ENCODE data around the gene ZPBP2. TPM values are rescaled to one million over a fixed set of nuclear protein-coding genes. Genes with fewer than 3 reads are reported as not detected.

Gene ZPBP2
- total and polyA plus RNA-seq, 9 of the 15 experiments (the other 6 are each of a cell fraction or from before 2014, with no cell fraction given), result not detected

- no peak for TF ChIP-seq FOXK2 (conservative IDR thresholded peaks at IDR 0.05 in 1 of 2, IDR thresholded peaks at IDR 0.05 in 1 of 2; ENCODE audit: low read depth in 2 of 2)
- TF ChIP-seq ELK3 (CRISPR knock-in tag; IDR thresholded peaks at IDR 0.05), result no peak
- no peak for TF ChIP-seq TGIF2 (CRISPR knock-in tag; IDR thresholded peaks at IDR 0.05)
- TF ChIP-seq ZKSCAN3 (CRISPR knock-in tag; IDR thresholded peaks at IDR 0.05), result no peak
- TF ChIP-seq IFI16 (CRISPR knock-in tag; IDR thresholded peaks at IDR 0.05), result no peak
- TF ChIP-seq TCFL5 (CRISPR knock-in tag; conservative IDR thresholded peaks at IDR 0.05), result no peak
- no peak for TF ChIP-seq DEAF1 (CRISPR knock-in tag; IDR thresholded peaks at IDR 0.05)
- TF ChIP-seq SAFB2 (IDR thresholded peaks at IDR 0.05; ENCODE audit: borderline replicate concordance, low read depth, low read length, severe bottlenecking), result no peak
- no peak for TF ChIP-seq GABPB2 (CRISPR knock-in tag; conservative IDR thresholded peaks at IDR 0.05)
These were observed 6.8 kb upstream of the ZPBP2 start (continued) for GRCh38 chr17:39861235-39861634.

All from K562 (cell line).